K562 (cell line): ENCODE results near the gene FBXO44. TPM values are rescaled to one million over a fixed set of nuclear protein-coding genes. Genes with fewer than 3 reads are reported as not detected.

Experiments used
- SAFB2 ChIP-seq: fragments of 200-400 bp; formaldehyde crosslinking; IDR thresholded peaks from 2 replicates; pipeline ENCODE4 v1.6.1; 2018; ENCODE audit warnings: borderline replicate concordance, low read length, low read depth, moderate library complexity; ENCODE audit not compliant: severe bottlenecking
- polyA plus RNA-seq, 8 experiments: library from polyadenylated mRNA; depleted of rRNA in 4 of 8; stranded (reverse) in 5 of 8; unstranded in 3 of 8; fragments of >200 nt; fragmentation: Nextera tagmentation in 2 of 8; fragmentation: Illumina TruSeq in 1 of 8; extraction: Ambion mirVana in 2 of 8; extraction: Trizol in 1 of 8; gene quantifications; 2 replicates each; pipeline versions ENCODE4 v1.2.1 to v1.2.3, GENCODE V29; 2011 to 2014; ENCODE audit warnings: inconsistent platforms in 1 of 8, missing spikeins in 1 of 8
- total RNA-seq, 7 experiments: library from RNA; depleted of rRNA in 6 of 7; stranded (reverse); fragments of >200 nt in 6 of 7; fragmentation: Illumina TruSeq in 2 of 7; extraction: Trizol in 2 of 7; gene quantifications; 2 replicates each; pipeline versions ENCODE4 v1.2.1 to v1.2.3, GENCODE V29; 2011 to 2021; ENCODE audit warnings: low replicate concordance in 1 of 7
- TF ChIP-seq, protein P1 (sequence below), 2 experiments: fragments of 450-650 bp in 1 of 2; sonication (generic) in 1 of 2; formaldehyde crosslinking in 1 of 2; IDR thresholded peaks; 2 replicates each; pipeline versions ENCODE4 v1.7.1 to v1.9.0; 2016 to 2022; ENCODE audit warnings: inconsistent platforms in 1 of 2, mild to moderate bottlenecking in 1 of 2, missing genetic modification reagents in 1 of 2

Gene FBXO44
- total and polyA plus RNA-seq, 9 of the 15 experiments (the other 6 are each of a cell fraction or from before 2014, with no cell fraction given), result 0.69 to 20.9 (median 6.7) TPM

DNA sequence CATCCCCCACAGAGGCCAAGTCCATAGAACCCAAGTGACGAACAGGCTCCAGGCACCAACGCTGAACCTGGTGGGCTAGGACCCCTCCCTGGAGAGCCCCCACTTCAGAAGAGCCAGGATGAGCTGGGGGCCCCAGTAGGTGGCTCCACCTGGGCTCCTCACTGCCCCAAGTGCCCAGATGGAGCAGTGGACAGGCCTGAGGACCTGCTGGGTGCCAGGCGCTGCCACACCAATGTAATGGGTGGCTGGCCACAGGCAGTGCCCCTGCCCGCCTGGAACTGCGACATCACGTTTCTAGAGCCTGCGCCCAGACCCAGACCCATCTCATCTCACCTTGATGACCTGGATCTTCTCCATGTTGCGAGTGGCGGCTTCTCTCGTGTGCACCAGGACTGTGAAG is 20.6 kb downstream of the FBXO44 start (continued):
- TF ChIP-seq, protein P1, sequence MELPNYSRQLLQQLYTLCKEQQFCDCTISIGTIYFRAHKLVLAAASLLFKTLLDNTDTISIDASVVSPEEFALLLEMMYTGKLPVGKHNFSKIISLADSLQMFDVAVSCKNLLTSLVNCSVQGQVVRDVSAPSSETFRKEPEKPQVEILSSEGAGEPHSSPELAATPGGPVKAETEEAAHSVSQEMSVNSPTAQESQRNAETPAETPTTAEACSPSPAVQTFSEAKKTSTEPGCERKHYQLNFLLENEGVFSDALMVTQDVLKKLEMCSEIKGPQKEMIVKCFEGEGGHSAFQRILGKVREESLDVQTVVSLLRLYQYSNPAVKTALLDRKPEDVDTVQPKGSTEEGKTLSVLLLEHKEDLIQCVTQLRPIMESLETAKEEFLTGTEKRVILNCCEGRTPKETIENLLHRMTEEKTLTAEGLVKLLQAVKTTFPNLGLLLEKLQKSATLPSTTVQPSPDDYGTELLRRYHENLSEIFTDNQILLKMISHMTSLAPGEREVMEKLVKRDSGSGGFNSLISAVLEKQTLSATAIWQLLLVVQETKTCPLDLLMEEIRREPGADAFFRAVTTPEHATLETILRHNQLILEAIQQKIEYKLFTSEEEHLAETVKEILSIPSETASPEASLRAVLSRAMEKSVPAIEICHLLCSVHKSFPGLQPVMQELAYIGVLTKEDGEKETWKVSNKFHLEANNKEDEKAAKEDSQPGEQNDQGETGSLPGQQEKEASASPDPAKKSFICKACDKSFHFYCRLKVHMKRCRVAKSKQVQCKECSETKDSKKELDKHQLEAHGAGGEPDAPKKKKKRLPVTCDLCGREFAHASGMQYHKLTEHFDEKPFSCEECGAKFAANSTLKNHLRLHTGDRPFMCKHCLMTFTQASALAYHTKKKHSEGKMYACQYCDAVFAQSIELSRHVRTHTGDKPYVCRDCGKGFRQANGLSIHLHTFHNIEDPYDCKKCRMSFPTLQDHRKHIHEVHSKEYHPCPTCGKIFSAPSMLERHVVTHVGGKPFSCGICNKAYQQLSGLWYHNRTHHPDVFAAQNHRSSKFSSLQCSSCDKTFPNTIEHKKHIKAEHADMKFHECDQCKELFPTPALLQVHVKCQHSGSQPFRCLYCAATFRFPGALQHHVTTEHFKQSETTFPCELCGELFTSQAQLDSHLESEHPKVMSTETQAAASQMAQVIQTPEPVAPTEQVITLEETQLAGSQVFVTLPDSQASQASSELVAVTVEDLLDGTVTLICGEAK (IDR thresholded peaks at IDR 0.05), result no peak
- TF ChIP-seq, protein P1 (CRISPR knock-in tag; IDR thresholded peaks at IDR 0.05), result no peak
- TF ChIP-seq SAFB2, result no peak
